BE2C (cell line): ENCODE data around the gene DPYD.

Experiments
- DNase-seq: peaks from one replicate; pipeline ENCODE4 v3.0.0-alpha.2; 2020
- H3K27me3 ChIP-seq: fragments of 250-450 bp; sonication (Bioruptor Pico); 2 replicates; pipeline ENCODE4 v1.5.1; 2020; ENCODE audit warnings: mild to moderate bottlenecking
- H3K36me3 ChIP-seq: fragments of 250-450 bp; sonication (Bioruptor Pico); 2 replicates; pipeline ENCODE4 v1.5.1; 2020; ENCODE audit warnings: mild to moderate bottlenecking
- H3K4me1 ChIP-seq: fragments of 250-450 bp; sonication (Bioruptor Pico); 2 replicates; pipeline ENCODE4 v1.5.1; 2020
- H3K4me3 ChIP-seq: 2 replicates; pipeline ENCODE4 v1.5.1; 2011; ENCODE audit warnings: low read depth, low read length
- H3K9me3 ChIP-seq: fragments of 250-450 bp; sonication (Bioruptor Pico); 2 replicates; pipeline ENCODE4 v1.5.1; 2020
- CTCF ChIP-seq: IDR thresholded peaks from 2 replicates; pipeline ENCODE4 v1.5.1; 2012; ENCODE audit warnings: mild to moderate bottlenecking, low read depth, low read length

Gene DPYD

GRCh38 chr1:97378596-97378995, 542.2 kb downstream of the DPYD start:
- Histone ChIP-seq H3K4me3 (no peak overlapping the region), H3K27me3 (no peaks in the 10 kb centered on the region), H3K36me3 (no peaks in the 10 kb centered on the region), H3K9me3 (no peaks in the 10 kb centered on the region; the same call in 1 of the 2 replicates), H3K4me1 (no peaks in the 10 kb centered on the region)
- TF ChIP-seq CTCF, result no peak
- DNase-seq, result no peak

- H3K27me3 ChIP-seq, result no peaks in the 10 kb centered on the region
- H3K9me3 ChIP-seq, result no peaks in the 10 kb centered on the region; the same call in 1 of the 2 replicates
- no peak for DNase-seq
- H3K36me3 ChIP-seq, result no peaks in the 10 kb centered on the region
- no peaks in the 10 kb centered on the region for H3K4me1 ChIP-seq
- H3K4me3 ChIP-seq, result no peak overlapping the region
- no peak for TF ChIP-seq CTCF
These were observed 543.3 kb downstream of the DPYD start for GRCh38 chr1:97377432-97378034.

- no peaks in the 10 kb centered on the region for H3K36me3 ChIP-seq
- H3K4me3 ChIP-seq, result no peak overlapping the region
- H3K4me1 ChIP-seq, result no peaks in the 10 kb centered on the region
- no peak for DNase-seq
- TF ChIP-seq CTCF, result no peak
- H3K27me3 ChIP-seq, result no peaks in the 10 kb centered on the region
- no peaks in the 10 kb centered on the region; the same call in 1 of the 2 replicates for H3K9me3 ChIP-seq
These were observed 547.8 kb downstream of the DPYD start for GRCh38 chr1:97373000-97373399.

- Histone ChIP-seq H3K4me1 (no peaks in the 10 kb centered on the region), H3K9me3 (no peaks in the 10 kb centered on the region; the same call in 1 of the 2 replicates), H3K36me3 (no peaks in the 10 kb centered on the region), H3K27me3 (no peaks in the 10 kb centered on the region), H3K4me3 (no peak overlapping the region)
- DNase-seq, result no peak
- TF ChIP-seq CTCF, result no peak
These were observed 548.3 kb downstream of the DPYD start for GRCh38 chr1:97372531-97372930.

GRCh38 chr1:97368296-97368695, 552.5 kb downstream of the DPYD start:
- no peak for TF ChIP-seq CTCF
- Histone ChIP-seq H3K36me3 (no peaks in the 10 kb centered on the region), H3K4me1 (no peaks in the 10 kb centered on the region), H3K27me3 (no peaks in the 10 kb centered on the region), H3K4me3 (no peak overlapping the region), H3K9me3 (no peaks in the 10 kb centered on the region)
- no peak for DNase-seq

GRCh38 chr1:97366984-97367383, 553.9 kb downstream of the DPYD start:
- H3K4me3 ChIP-seq, result no peak overlapping the region
- H3K27me3 ChIP-seq, result no peaks in the 10 kb centered on the region
- H3K4me1 ChIP-seq, result no peaks in the 10 kb centered on the region
- no peaks in the 10 kb centered on the region for H3K9me3 ChIP-seq
- no peak for TF ChIP-seq CTCF
- DNase-seq, result no peak
- H3K36me3 ChIP-seq, result no peaks in the 10 kb centered on the region
